ENCODE measurements around the gene WDR86.
A peak's percentile ranks its signal among the peaks of the same experiment; 100 is the strongest.

Gene WDR86

DNA sequence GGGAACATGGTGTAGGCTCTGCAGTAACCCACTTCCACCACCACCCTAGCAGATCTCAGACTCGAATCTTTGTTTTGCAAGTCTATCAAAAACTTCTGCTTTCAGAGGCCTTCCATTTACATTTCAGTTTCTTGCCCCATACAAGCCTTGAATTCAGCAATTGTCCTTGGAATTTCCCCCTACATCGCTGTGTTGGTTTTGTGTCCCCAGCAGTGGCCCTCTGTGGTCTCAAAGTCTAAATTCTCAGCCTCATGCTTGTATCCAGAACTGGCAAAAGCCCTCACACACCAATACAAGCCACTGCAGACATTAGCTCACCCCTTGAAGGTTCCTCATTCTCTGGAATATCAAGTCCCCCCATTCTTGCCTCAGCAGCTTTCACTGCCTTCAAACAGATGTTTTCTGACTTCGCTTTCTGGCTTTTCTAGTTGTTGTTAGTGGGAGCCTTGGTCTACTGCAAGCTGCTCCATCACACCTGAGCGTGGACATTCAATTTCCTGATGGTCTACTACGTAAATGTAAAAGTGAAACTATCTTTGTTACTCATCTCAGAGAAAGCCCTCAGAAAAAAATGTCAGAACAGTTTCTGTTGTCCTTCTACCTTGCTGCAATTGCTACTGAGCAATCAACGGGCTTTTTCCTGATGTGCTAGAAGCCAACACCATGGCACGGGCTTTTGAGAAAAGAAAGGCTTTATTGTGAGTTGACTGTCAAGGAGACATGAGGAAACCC lies 70.0 kb downstream of the WDR86 start:
- peak overlapping the region; percentile 31 for H3K4me2 ChIP-seq (ENCODE audit: low read length)
- peaks cover 25% of the 10 kb centered on the region for H3K79me2 ChIP-seq (ENCODE audit: control insufficient read depth, low read length)
- no peak for TF ChIP-seq EZH2phosphoT487 (IDR thresholded peaks at IDR 0.05; ENCODE audit: borderline replicate concordance, low read length)
- TF ChIP-seq, protein P1, sequence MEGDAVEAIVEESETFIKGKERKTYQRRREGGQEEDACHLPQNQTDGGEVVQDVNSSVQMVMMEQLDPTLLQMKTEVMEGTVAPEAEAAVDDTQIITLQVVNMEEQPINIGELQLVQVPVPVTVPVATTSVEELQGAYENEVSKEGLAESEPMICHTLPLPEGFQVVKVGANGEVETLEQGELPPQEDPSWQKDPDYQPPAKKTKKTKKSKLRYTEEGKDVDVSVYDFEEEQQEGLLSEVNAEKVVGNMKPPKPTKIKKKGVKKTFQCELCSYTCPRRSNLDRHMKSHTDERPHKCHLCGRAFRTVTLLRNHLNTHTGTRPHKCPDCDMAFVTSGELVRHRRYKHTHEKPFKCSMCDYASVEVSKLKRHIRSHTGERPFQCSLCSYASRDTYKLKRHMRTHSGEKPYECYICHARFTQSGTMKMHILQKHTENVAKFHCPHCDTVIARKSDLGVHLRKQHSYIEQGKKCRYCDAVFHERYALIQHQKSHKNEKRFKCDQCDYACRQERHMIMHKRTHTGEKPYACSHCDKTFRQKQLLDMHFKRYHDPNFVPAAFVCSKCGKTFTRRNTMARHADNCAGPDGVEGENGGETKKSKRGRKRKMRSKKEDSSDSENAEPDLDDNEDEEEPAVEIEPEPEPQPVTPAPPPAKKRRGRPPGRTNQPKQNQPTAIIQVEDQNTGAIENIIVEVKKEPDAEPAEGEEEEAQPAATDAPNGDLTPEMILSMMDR (IDR thresholded peaks at IDR 0.05; ENCODE audit: low read depth, low read length, poor library complexity, severe bottlenecking): no peak
- H3F3A ChIP-seq (ENCODE audit: control insufficient read depth, insufficient read depth): peaks cover 7% of the 10 kb centered on the region; the same call in 1 of the 2 replicates
- H4K20me1 ChIP-seq (ENCODE audit: control insufficient read depth, insufficient read depth, low read depth, low read length): no peaks in the 10 kb centered on the region
- peaks cover 6% of the 10 kb centered on the region; the same call in 1 of the 2 replicates for H3K9me3 ChIP-seq (ENCODE audit: control insufficient read depth, insufficient read depth, low read length)
- no peak overlapping the region for H3K27ac ChIP-seq (ENCODE audit: low read depth, low read length)
- H3K9me2 ChIP-seq (replicated peaks; ENCODE audit: control insufficient read depth, low read length): no peaks in the 10 kb centered on the region
- 0 out of 2 replicates have a peak overlapping the region, but pooled peaks have one; percentile 19 for H3K4me3 ChIP-seq (ENCODE audit: low read length)
- peaks cover 8% of the 10 kb centered on the region for H3K36me3 ChIP-seq (ENCODE audit: control insufficient read depth, low read length)
- peaks cover 34% of the 10 kb centered on the region for H3K4me1 ChIP-seq (ENCODE audit: control insufficient read depth, low read length)
- 0 out of 2 replicates have a peak, but pooled peaks cover 4% of the 10 kb centered on the region for H3K27me3 ChIP-seq (ENCODE audit: control insufficient read depth, low read length)

DNA sequence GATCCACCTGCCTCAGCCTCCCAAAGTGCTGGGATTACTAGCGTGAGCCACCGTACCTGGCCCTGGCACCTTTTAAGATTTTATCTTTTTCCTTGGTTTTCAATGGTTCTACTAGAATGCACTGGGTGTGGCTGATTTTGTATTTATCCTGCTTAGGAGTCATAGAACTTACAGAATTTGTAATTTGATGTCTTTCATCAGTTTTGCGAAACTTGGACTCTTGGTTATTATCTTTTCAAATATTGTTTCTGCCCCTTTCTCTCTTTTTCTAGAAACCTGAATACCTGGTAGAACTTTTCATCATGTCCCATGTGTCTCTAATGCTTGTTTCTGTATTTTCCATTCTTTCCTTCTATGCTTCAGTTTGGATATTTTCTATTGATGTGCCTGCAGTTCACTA lies 71.0 kb downstream of the WDR86 start:
- no peaks in the 10 kb centered on the region for H4K20me1 ChIP-seq (ENCODE audit: control insufficient read depth, insufficient read depth, low read depth, low read length)
- TF ChIP-seq, protein P1 (IDR thresholded peaks at IDR 0.05; ENCODE audit: low read depth, low read length, poor library complexity, severe bottlenecking): no peak
- no peak for TF ChIP-seq EZH2phosphoT487 (IDR thresholded peaks at IDR 0.05; ENCODE audit: borderline replicate concordance, low read length)
- H3K4me2 ChIP-seq (ENCODE audit: low read length): no peak overlapping the region
- H3K4me1 ChIP-seq (ENCODE audit: control insufficient read depth, low read length): peaks cover 28% of the 10 kb centered on the region
- no peak overlapping the region for H3K27ac ChIP-seq (ENCODE audit: low read depth, low read length)
- H3K9me3 ChIP-seq (ENCODE audit: control insufficient read depth, insufficient read depth, low read length): peaks cover 6% of the 10 kb centered on the region; the same call in 1 of the 2 replicates
- H3K9me2 ChIP-seq (replicated peaks; ENCODE audit: control insufficient read depth, low read length): no peaks in the 10 kb centered on the region
- H3K27me3 ChIP-seq (ENCODE audit: control insufficient read depth, low read length): 0 out of 2 replicates have a peak, but pooled peaks cover 4% of the 10 kb centered on the region
- H3F3A ChIP-seq (ENCODE audit: control insufficient read depth, insufficient read depth): peaks cover 7% of the 10 kb centered on the region; the same call in 1 of the 2 replicates
- H3K79me2 ChIP-seq (ENCODE audit: control insufficient read depth, low read length): peaks cover 21% of the 10 kb centered on the region
- no peak overlapping the region for H3K4me3 ChIP-seq (ENCODE audit: low read length)
- H3K36me3 ChIP-seq (ENCODE audit: control insufficient read depth, low read length): peaks cover 8% of the 10 kb centered on the region

DNA sequence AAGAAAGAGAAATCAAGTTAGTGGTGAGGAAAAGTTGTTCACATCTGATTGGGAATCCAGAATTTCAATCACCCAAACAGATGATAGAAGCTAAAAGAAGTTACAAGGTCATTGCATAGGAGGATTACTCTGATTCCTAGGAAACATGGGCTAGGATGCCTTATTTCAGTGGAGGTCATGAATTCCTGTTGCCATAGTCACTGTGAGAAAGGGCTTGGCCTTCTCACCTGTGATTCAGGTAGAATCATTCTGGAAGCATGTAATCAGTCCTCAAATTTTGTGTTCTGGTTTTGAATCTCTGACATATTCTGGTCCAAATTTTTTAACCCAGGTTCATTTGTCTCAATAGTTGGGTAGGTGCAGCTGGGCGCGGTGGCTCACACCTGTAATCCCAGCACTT lies 72.5 kb downstream of the WDR86 start:
- H3K4me3 ChIP-seq (ENCODE audit: low read length): no peak overlapping the region
- H3K9me3 ChIP-seq (ENCODE audit: control insufficient read depth, insufficient read depth, low read length): peaks cover 6% of the 10 kb centered on the region; the same call in 1 of the 2 replicates
- peaks cover 17% of the 10 kb centered on the region for H3K4me1 ChIP-seq (ENCODE audit: control insufficient read depth, low read length)
- H3K27ac ChIP-seq (ENCODE audit: low read depth, low read length): no peak overlapping the region
- TF ChIP-seq, protein P1 (IDR thresholded peaks at IDR 0.05; ENCODE audit: low read depth, low read length, poor library complexity, severe bottlenecking): no peak
- TF ChIP-seq EZH2phosphoT487 (IDR thresholded peaks at IDR 0.05; ENCODE audit: borderline replicate concordance, low read length): no peak
- 0 out of 2 replicates have a peak, but pooled peaks cover 4% of the 10 kb centered on the region for H3K27me3 ChIP-seq (ENCODE audit: control insufficient read depth, low read length)
- H3K4me2 ChIP-seq (ENCODE audit: low read length): no peak overlapping the region
- no peaks in the 10 kb centered on the region for H3K9me2 ChIP-seq (replicated peaks; ENCODE audit: control insufficient read depth, low read length)
- peaks cover 7% of the 10 kb centered on the region for H3K79me2 ChIP-seq (ENCODE audit: control insufficient read depth, low read length)
- peaks cover 3% of the 10 kb centered on the region; the same call in 1 of the 2 replicates for H3F3A ChIP-seq (ENCODE audit: control insufficient read depth, insufficient read depth)
- H3K36me3 ChIP-seq (ENCODE audit: control insufficient read depth, low read length): peaks cover 4% of the 10 kb centered on the region; the same call in 1 of the 2 replicates
- no peaks in the 10 kb centered on the region for H4K20me1 ChIP-seq (ENCODE audit: control insufficient read depth, insufficient read depth, low read depth, low read length)

Measured in DOHH2 (cell line).